Nephron (organoid): ENCODE data around the gene COA8.
A peak's percentile ranks its signal among the peaks of the same experiment; 100 is the strongest.

Experiments
- H3K27ac Mint-ChIP-seq, 3 experiments: 2 replicates each; pipeline ENCODE4 v1.8.0; 2020; ENCODE audit warnings: mixed read lengths in 3 of 3, mild to moderate bottlenecking in 2 of 3, moderate library complexity in 1 of 3
- H3K27me3 Mint-ChIP-seq: 2 replicates; pipeline ENCODE4 v1.8.0; 2021; ENCODE audit warnings: low read depth, mild to moderate bottlenecking, moderate library complexity, mixed read lengths
- H3K36me3 Mint-ChIP-seq: 2 replicates; pipeline ENCODE4 v1.8.0; 2020; ENCODE audit warnings: low read depth, mixed read lengths
- H3K4me1 Mint-ChIP-seq: 2 replicates; pipeline ENCODE4 v1.8.0; 2020; ENCODE audit warnings: mixed read lengths
- H3K4me3 Mint-ChIP-seq, 3 experiments: 2 replicates each; pipeline ENCODE4 v1.8.0; 2020; ENCODE audit warnings: mild to moderate bottlenecking in 3 of 3, mixed read lengths in 3 of 3, moderate library complexity in 2 of 3
- H3K9me3 Mint-ChIP-seq: 2 replicates; pipeline ENCODE4 v1.8.0; 2020; ENCODE audit warnings: mixed read lengths
- CTCF ChIP-seq, 3 experiments: fragments of 200-600 bp; sonication (generic); IDR thresholded peaks; one replicate each; pipeline ENCODE4 v1.5.0; 2021; ENCODE audit warnings: antibody characterized with exemption in 3 of 3; ENCODE audit not compliant: unreplicated experiment in 3 of 3

COA8 gene

GRCh38 chr14:103576371-103577024, 13.7 kb downstream of the COA8 start:
- peak overlapping the region in 1 of 3 experiments; percentile 18 for H3K4me3 Mint-ChIP-seq
- peak overlapping the region; percentile 92 to 97 (median 94) for H3K27ac Mint-ChIP-seq
- H3K27me3 Mint-ChIP-seq: no peaks in the 10 kb centered on the region
- TF ChIP-seq CTCF (IDR thresholded peaks at IDR 0.05; ENCODE audit: unreplicated experiment in 3 of 3): no peak
- H3K4me1 Mint-ChIP-seq: peaks cover 26% of the 10 kb centered on the region
- peaks cover 45% of the 10 kb centered on the region for H3K36me3 Mint-ChIP-seq
- no peaks in the 10 kb centered on the region for H3K9me3 Mint-ChIP-seq

GRCh38 chr14:103578401-103579075, 15.8 kb downstream of the COA8 start:
- H3K27me3 Mint-ChIP-seq: no peaks in the 10 kb centered on the region
- TF ChIP-seq CTCF (IDR thresholded peaks at IDR 0.05; ENCODE audit: unreplicated experiment in 3 of 3): no peak
- no peak overlapping the region for H3K27ac Mint-ChIP-seq
- peaks cover 21% of the 10 kb centered on the region for H3K4me1 Mint-ChIP-seq
- peaks cover 55% of the 10 kb centered on the region for H3K36me3 Mint-ChIP-seq
- H3K9me3 Mint-ChIP-seq: no peaks in the 10 kb centered on the region
- H3K4me3 Mint-ChIP-seq: no peak overlapping the region

GRCh38 chr14:103581206-103581605, 18.4 kb downstream of the COA8 start:
- Mint-ChIP-seq H3K27ac (no peak overlapping the region), H3K9me3 (no peaks in the 10 kb centered on the region), H3K4me3 (no peak overlapping the region), H3K4me1 (peaks cover 8% of the 10 kb centered on the region), H3K36me3 (peaks cover 53% of the 10 kb centered on the region), H3K27me3 (no peaks in the 10 kb centered on the region)
- TF ChIP-seq CTCF (IDR thresholded peaks at IDR 0.05; ENCODE audit: unreplicated experiment in 3 of 3): no peak

GRCh38 chr14:103581954-103582703, 19.4 kb downstream of the COA8 start:
- H3K4me1 Mint-ChIP-seq: no peaks in the 10 kb centered on the region
- H3K4me3 Mint-ChIP-seq: no peak overlapping the region
- TF ChIP-seq CTCF (IDR thresholded peaks at IDR 0.05; ENCODE audit: unreplicated experiment in 3 of 3): no peak
- H3K36me3 Mint-ChIP-seq: peaks cover 51% of the 10 kb centered on the region
- no peak overlapping the region for H3K27ac Mint-ChIP-seq
- H3K9me3 Mint-ChIP-seq: no peaks in the 10 kb centered on the region
- no peaks in the 10 kb centered on the region for H3K27me3 Mint-ChIP-seq

GRCh38 chr14:103584326-103584915, 21.7 kb downstream of the COA8 start:
- Mint-ChIP-seq H3K27ac (no peak overlapping the region), H3K36me3 (peaks cover 46% of the 10 kb centered on the region), H3K4me3 (no peak overlapping the region), H3K27me3 (no peaks in the 10 kb centered on the region), H3K9me3 (no peaks in the 10 kb centered on the region), H3K4me1 (no peaks in the 10 kb centered on the region)
- TF ChIP-seq CTCF (IDR thresholded peaks at IDR 0.05; ENCODE audit: unreplicated experiment in 3 of 3): no peak
